DOHH2 (cell line): ENCODE measurements around the gene GRM4.

Experiments
- CTCF ChIP-seq: fragments of 200-600 bp; sonication (generic); IDR thresholded peaks from one replicate; pipeline ENCODE4 v1.5.1; 2014; ENCODE audit warnings: antibody characterized with exemption, mild to moderate bottlenecking, low read depth, low read length; ENCODE audit not compliant: poor library complexity, severe bottlenecking
- EZH2phosphoT487 ChIP-seq: fragments of 200-600 bp; sonication (generic); IDR thresholded peaks from 2 replicates; pipeline ENCODE4 v1.6.1; 2017; ENCODE audit warnings: borderline replicate concordance, mild to moderate bottlenecking, antibody characterized with exemption, low read length, moderate library complexity, mixed read lengths

- no peak for TF ChIP-seq CTCF
- no peak for TF ChIP-seq EZH2phosphoT487
Observed at GRCh38 chr6:33976437-33977360, 169.2 kb downstream of the GRM4 start.
